Thoracic aorta endothelial cell (primary cell): ENCODE measurements around the gene HLA-E. TPM values are rescaled to one million over a fixed set of nuclear protein-coding genes. Genes with fewer than 3 reads are reported as not detected.

ENCODE experiments used
- total RNA-seq: library from RNA; depleted of rRNA; stranded (reverse); fragments of >200 nt; gene quantifications from 2 replicates; pipeline ENCODE4 v1.2.3, GENCODE V29; 2012

The HLA-E gene
- 395 and 418 TPM in 2 replicates for total RNA-seq

DNA sequence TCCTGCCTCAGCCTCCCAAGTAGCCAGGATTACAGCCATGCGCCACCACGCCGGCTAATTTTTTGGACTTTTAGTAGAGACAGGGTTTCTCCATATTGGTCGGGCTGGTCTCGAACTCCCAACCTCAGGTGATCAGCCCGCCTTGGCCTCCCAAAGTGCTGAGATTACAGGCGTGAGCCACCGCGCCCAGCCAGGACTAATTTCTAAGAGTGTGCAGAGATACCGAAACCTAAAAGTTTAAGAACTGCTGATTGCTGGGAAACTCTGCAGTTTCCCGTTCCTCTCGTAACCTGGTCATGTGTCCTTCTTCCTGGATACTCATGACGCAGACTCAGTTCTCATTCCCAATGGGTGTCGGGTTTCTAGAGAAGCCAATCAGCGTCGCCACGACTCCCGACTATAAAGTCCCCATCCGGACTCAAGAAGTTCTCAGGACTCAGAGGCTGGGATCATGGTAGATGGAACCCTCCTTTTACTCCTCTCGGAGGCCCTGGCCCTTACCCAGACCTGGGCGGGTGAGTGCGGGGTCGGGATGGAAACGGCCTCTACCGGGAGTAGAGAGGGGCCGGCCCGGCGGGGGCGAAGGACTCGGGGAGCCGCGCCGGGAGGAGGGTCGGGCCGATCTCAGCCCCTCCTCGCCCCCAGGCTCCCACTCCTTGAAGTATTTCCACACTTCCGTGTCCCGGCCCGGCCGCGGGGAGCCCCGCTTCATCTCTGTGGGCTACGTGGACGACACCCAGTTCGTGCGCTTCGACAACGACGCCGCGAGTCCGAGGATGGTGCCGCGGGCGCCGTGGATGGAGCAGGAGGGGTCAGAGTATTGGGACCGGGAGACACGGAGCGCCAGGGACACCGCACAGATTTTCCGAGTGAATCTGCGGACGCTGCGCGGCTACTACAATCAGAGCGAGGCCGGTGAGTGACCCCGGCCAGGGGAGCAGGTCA, at the start of gene HLA-E:
TSS of gene HLA-E (plus strand) at position 429 of the 945 bp plus-strand sequence. CDS start at position 452, 23 bp downstream.

Other genes starting within 250 kb of the HLA-E start
- gene TRIM39, start 162.6 kb upstream of the HLA-E start, total RNA-seq: 8.9 and 11.4 TPM in 2 replicates
- gene RPP21, start 144.4 kb upstream of the HLA-E start, total RNA-seq: 24.9 and 25.4 TPM in 2 replicates
- gene GNL1, start 67.0 kb downstream of the HLA-E start, total RNA-seq: 37.1 and 42.9 TPM in 2 replicates
- 9.3 and 10.2 TPM in 2 replicates for gene PRR3, start 67.8 kb downstream of the HLA-E start, total RNA-seq
- 44.9 and 53.9 TPM in 2 replicates for gene ABCF1, start 81.9 kb downstream of the HLA-E start, total RNA-seq
- 54.2 and 58.6 TPM in 2 replicates for gene PPP1R10, start 127.7 kb downstream of the HLA-E start, total RNA-seq
- gene MRPS18B, start 128.3 kb downstream of the HLA-E start, total RNA-seq: 54.4 and 71.4 TPM in 2 replicates
- gene ATAT1, start 137.4 kb downstream of the HLA-E start, total RNA-seq: 6.0 and 6.5 TPM in 2 replicates
- gene C6orf136, start 157.6 kb downstream of the HLA-E start, total RNA-seq: 3.8 and 9.6 TPM in 2 replicates
- gene DHX16, start 183.5 kb downstream of the HLA-E start, total RNA-seq: 35.5 and 38.6 TPM in 2 replicates
- gene PPP1R18, start 197.1 kb downstream of the HLA-E start, total RNA-seq: 76.3 and 96.5 TPM in 2 replicates
- 5.9 and 13.1 TPM in 2 replicates for gene NRM, start 201.5 kb downstream of the HLA-E start, total RNA-seq
- gene MDC1, start 227.8 kb downstream of the HLA-E start, total RNA-seq: 12.0 and 18.2 TPM in 2 replicates
- 774 and 1,036 TPM in 2 replicates for gene TUBB, start 230.8 kb downstream of the HLA-E start, total RNA-seq